ENCODE data around the gene SPACA9. TPM values are rescaled to one million over a fixed set of nuclear protein-coding genes. Genes with fewer than 3 reads are reported as not detected.

Gene SPACA9
- total and polyA plus RNA-seq, 2 of the 4 experiments (the other 2 are of a cell fraction) = 0.90 to 4.9 TPM

DNA sequence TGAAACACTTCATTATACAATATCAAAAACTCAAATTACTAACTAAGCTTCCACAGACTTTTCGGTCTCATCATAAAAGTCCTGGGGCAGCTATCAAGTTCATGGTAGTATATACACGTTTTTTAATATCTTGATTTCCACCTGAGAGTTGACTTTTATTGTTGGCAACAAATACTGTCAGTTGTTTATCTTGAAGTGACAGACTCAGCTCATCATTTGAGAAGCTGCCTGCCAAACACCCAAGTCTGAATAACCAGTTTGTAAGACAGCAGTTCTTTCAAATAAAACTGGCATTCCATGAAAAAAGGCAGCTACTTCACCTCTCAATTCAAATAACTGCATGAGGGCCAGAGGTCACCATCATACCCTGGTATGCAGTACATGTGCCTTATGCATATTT is 30.6 kb downstream of the SPACA9 start:
- Histone ChIP-seq H3K4me3 (ENCODE audit: insufficient read depth, low read depth, low read length) (no peak overlapping the region), H3K4ac (ENCODE audit: low read depth, low read length) (no peak overlapping the region), H3K23ac (ENCODE audit: low read depth, low read length) (no peak overlapping the region), H4K5ac (ENCODE audit: low read depth, low read length) (no peak overlapping the region), H2BK20ac (ENCODE audit: low read depth, low read length) (no peak overlapping the region), H4K8ac (ENCODE audit: low read depth in 2 of 2, low read length in 2 of 2) (no peak overlapping the region), H3K4me1 (ENCODE audit: control insufficient read depth, insufficient read depth, low read length) (no peaks in the 10 kb centered on the region), H3K9me1 (ENCODE audit: insufficient read depth, low read length) (no peaks in the 10 kb centered on the region), H3K18ac (ENCODE audit: low read depth, low read length) (no peak overlapping the region), H3K9ac (ENCODE audit: low read depth, low read length) (no peak overlapping the region), H4K20me1 (ENCODE audit: insufficient read depth, low read length) (no peaks in the 10 kb centered on the region), H3K27ac (ENCODE audit: insufficient read depth, low read length) (no peak overlapping the region), H2BK120ac (ENCODE audit: low read depth, low read length) (no peak overlapping the region), H4K91ac (ENCODE audit: insufficient read depth, low read depth, low read length) (no peak overlapping the region), H2BK15ac (ENCODE audit: low read depth, low read length) (no peak overlapping the region), H3K79me1 (ENCODE audit: low read depth in 1 of 2, low read length in 2 of 2) (no peaks in the 10 kb centered on the region), H3K56ac (ENCODE audit: extremely low read depth, insufficient read depth, low read length) (no peak overlapping the region), H2AK9ac (replicated peaks; ENCODE audit: low read depth, low read length, poor library complexity) (no peak overlapping the region), H2BK5ac (ENCODE audit: low read depth, low read length, poor library complexity, severe bottlenecking) (no peak overlapping the region), H3K9me3 (ENCODE audit: control insufficient read depth, insufficient read depth, low read length) (no peaks in the 10 kb centered on the region), H3K27me3 (ENCODE audit: control insufficient read depth, insufficient read depth, low read length) (no peaks in the 10 kb centered on the region), H2AK5ac (ENCODE audit: low read depth, low read length) (no peak overlapping the region), H3K4me2 (ENCODE audit: low read depth, low read length) (no peak overlapping the region), H3K36me3 (ENCODE audit: control insufficient read depth, insufficient read depth, low read length) (peaks cover 35% of the 10 kb centered on the region), H3K14ac (replicated peaks; ENCODE audit: low read depth, low read length) (no peak overlapping the region), H2AFZ (replicated peaks; ENCODE audit: low read length, poor library complexity) (no peak overlapping the region)
- intact Hi-C loops (cut with micrococcal nuclease) (loop anchor here (10.0 kb wide), 1 partner anchor 495 kb away; the partner anchor contains the start of gene CFAP77), dilution Hi-C loops (cut with HindIII; ENCODE audit: low sequenced_read_pairs, unreplicated experiment) (no loop called here), in situ Hi-C loops (cut with MboI; ENCODE audit: low sequenced_read_pairs) (no loop called here)
- POLR2A ChIA-PET (ENCODE audit: unreplicated experiment) = no interaction called here
- ATAC-seq (ENCODE audit: low read depth) (no peak), DNase-seq (no peak)
- BruUV-seq (replicated peaks) = no TSS peak
- CTCF ChIA-PET = no interaction called here
- TF ChIP-seq, protein P1, sequence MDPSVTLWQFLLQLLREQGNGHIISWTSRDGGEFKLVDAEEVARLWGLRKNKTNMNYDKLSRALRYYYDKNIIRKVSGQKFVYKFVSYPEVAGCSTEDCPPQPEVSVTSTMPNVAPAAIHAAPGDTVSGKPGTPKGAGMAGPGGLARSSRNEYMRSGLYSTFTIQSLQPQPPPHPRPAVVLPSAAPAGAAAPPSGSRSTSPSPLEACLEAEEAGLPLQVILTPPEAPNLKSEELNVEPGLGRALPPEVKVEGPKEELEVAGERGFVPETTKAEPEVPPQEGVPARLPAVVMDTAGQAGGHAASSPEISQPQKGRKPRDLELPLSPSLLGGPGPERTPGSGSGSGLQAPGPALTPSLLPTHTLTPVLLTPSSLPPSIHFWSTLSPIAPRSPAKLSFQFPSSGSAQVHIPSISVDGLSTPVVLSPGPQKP (IDR thresholded peaks at IDR 0.05; ENCODE audit: borderline replicate concordance, low read depth, low read length) = no peak
- TF ChIP-seq CHD1 (IDR thresholded peaks at IDR 0.05; ENCODE audit: low read depth, low read length) (no peak), MAFK (IDR thresholded peaks at IDR 0.05; ENCODE audit: low read depth, low read length) (no peak), RFX5 (IDR thresholded peaks at IDR 0.05; ENCODE audit: low read depth, low read length) (no peak), MAZ (IDR thresholded peaks at IDR 0.05; ENCODE audit: borderline replicate concordance, low read depth, low read length) (no peak), CTCF (conservative IDR thresholded peaks at IDR 0.05; ENCODE audit: low read depth, low read length) (no peak), RCOR1 (IDR thresholded peaks at IDR 0.05; ENCODE audit: insufficient replicate concordance, low read length) (no peak), CEBPB (IDR thresholded peaks at IDR 0.05; ENCODE audit: low read depth, low read length) (no peak), FOS (IDR thresholded peaks at IDR 0.05; ENCODE audit: low read depth, low read length) (no peak), POLR2A (IDR thresholded peaks at IDR 0.05; ENCODE audit: low read depth, low read length) (no peak), RAD21 (IDR thresholded peaks at IDR 0.05; ENCODE audit: low read length) (no peak), NFE2L2 (IDR thresholded peaks at IDR 0.05; ENCODE audit: low read depth, low read length) (no peak), MXI1 (IDR thresholded peaks at IDR 0.05; ENCODE audit: borderline replicate concordance, low read depth, low read length) (no peak), BHLHE40 (IDR thresholded peaks at IDR 0.05; ENCODE audit: low read depth, low read length) (no peak)
- TF ChIP-seq, protein P2, sequence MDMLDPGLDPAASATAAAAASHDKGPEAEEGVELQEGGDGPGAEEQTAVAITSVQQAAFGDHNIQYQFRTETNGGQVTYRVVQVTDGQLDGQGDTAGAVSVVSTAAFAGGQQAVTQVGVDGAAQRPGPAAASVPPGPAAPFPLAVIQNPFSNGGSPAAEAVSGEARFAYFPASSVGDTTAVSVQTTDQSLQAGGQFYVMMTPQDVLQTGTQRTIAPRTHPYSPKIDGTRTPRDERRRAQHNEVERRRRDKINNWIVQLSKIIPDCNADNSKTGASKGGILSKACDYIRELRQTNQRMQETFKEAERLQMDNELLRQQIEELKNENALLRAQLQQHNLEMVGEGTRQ (IDR thresholded peaks at IDR 0.05; ENCODE audit: low read depth, low read length) = no peak
- no CpG with 5 or more reads among the region's 2 CpGs for WGBS, 2 experiments (ENCODE audit: extremely low coverage in 2 of 2, insufficient read length in 1 of 2)
